ENCODE data around the gene ITGAV.

The ITGAV gene

GRCh38 chr2:186709529-186710450 lies 119.9 kb downstream of the ITGAV start:
- no peak for DNase-seq (ENCODE audit: insufficient read length, low spot score)
- FAIRE-seq, result no peak

- DNase-seq (ENCODE audit: insufficient read length, low spot score) (no peak), FAIRE-seq (no peak)
Observed at GRCh38 chr2:186713691-186714090, 123.8 kb downstream of the ITGAV start.

- FAIRE-seq, result no peak
- DNase-seq (ENCODE audit: insufficient read length, low spot score), result no peak
Observed at GRCh38 chr2:186714611-186715010, 124.8 kb downstream of the ITGAV start.

- no peak for DNase-seq (ENCODE audit: insufficient read length, low spot score)
- FAIRE-seq, result no peak
Observed at GRCh38 chr2:186716004-186716403, 126.1 kb downstream of the ITGAV start.

- no peak for FAIRE-seq
- DNase-seq (ENCODE audit: insufficient read length, low spot score), result no peak
Observed at GRCh38 chr2:186716899-186717298, 127.0 kb downstream of the ITGAV start.

- FAIRE-seq (no peak), DNase-seq (ENCODE audit: insufficient read length, low spot score) (no peak)
Observed at GRCh38 chr2:186717320-186718007, 127.6 kb downstream of the ITGAV start.

- FAIRE-seq (no peak), DNase-seq (ENCODE audit: insufficient read length, low spot score) (no peak)
Observed at GRCh38 chr2:186718122-186718521, 128.3 kb downstream of the ITGAV start.

- DNase-seq (ENCODE audit: insufficient read length, low spot score) (no peak), FAIRE-seq (peak; percentile 8)
Observed at GRCh38 chr2:186718903-186719302, 129.0 kb downstream of the ITGAV start.

GRCh38 chr2:186721956-186722355 lies 132.1 kb downstream of the ITGAV start:
- FAIRE-seq (no peak), DNase-seq (ENCODE audit: insufficient read length, low spot score) (no peak)

GRCh38 chr2:186724736-186725135 lies 134.9 kb downstream of the ITGAV start:
- DNase-seq (ENCODE audit: insufficient read length, low spot score) (no peak), FAIRE-seq (no peak)

- FAIRE-seq, result no peak
- DNase-seq (ENCODE audit: insufficient read length, low spot score), result no peak
Observed at GRCh38 chr2:186725783-186726182, 135.9 kb downstream of the ITGAV start.

GRCh38 chr2:186726938-186727337 lies 137.1 kb downstream of the ITGAV start:
- DNase-seq (ENCODE audit: insufficient read length, low spot score), result no peak
- no peak for FAIRE-seq

GRCh38 chr2:186728631-186729030 lies 138.8 kb downstream of the ITGAV start:
- FAIRE-seq (no peak), DNase-seq (ENCODE audit: insufficient read length, low spot score) (no peak)
